Keratinocyte (primary cell): Measurements from ENCODE around the gene ANKS6. TPM values are rescaled to one million over a fixed set of nuclear protein-coding genes. Genes with fewer than 3 reads are reported as not detected.

ENCODE experiments used
- DNase-seq: peaks from one replicate; pipeline ENCODE4 v3.0.0-alpha.2; 2011; ENCODE audit warnings: low read depth, missing footprints, low spot score
- FAIRE-seq: peaks from 2 replicates; lab custom pipeline; 2011; peaks lifted over from hg19 to GRCh38; lab: Jason Lieb, UNC
- H2AFZ ChIP-seq: 2 replicates; pipeline ENCODE4 v1.6.0; 2012; ENCODE audit warnings: low read length, control low read depth, inconsistent platforms; ENCODE audit not compliant: control insufficient read depth
- H3K27ac ChIP-seq: 2 replicates; pipeline ENCODE4 v1.5.1; 2011; ENCODE audit warnings: low read length; ENCODE audit not compliant: control insufficient read depth, insufficient read depth
- H3K27me3 ChIP-seq: 3 replicates; pipeline ENCODE4 v1.6.0; 2011; ENCODE audit warnings: low read length; ENCODE audit not compliant: control insufficient read depth, insufficient read depth; ENCODE audit errors: extremely low read depth
- H3K36me3 ChIP-seq, 2 experiments: 2 replicates in 1 of 2; 3 replicates in 1 of 2; pipeline ENCODE4 v1.5.1; 2011; ENCODE audit warnings: low read length in 2 of 2, mild to moderate bottlenecking in 1 of 2; ENCODE audit not compliant: control insufficient read depth in 2 of 2, insufficient read depth in 2 of 2; ENCODE audit errors: extremely low read depth in 1 of 2
- H3K4me1 ChIP-seq: 3 replicates; pipeline ENCODE4 v1.5.1; 2011; ENCODE audit warnings: low read length; ENCODE audit not compliant: control insufficient read depth, insufficient read depth; ENCODE audit errors: extremely low read depth
- H3K4me2 ChIP-seq: 3 replicates; pipeline ENCODE4 v1.6.0; 2011; ENCODE audit warnings: low read depth, low read length; ENCODE audit not compliant: control insufficient read depth, insufficient read depth; ENCODE audit errors: extremely low read depth
- H3K4me3 ChIP-seq, 3 experiments: fragments of 200-600 bp in 1 of 3; sonication (generic) in 1 of 3; 2 replicates in 2 of 3; 3 replicates in 1 of 3; pipeline ENCODE4 v1.5.1; 2011 to 2016; ENCODE audit warnings: low read length in 3 of 3, mild to moderate bottlenecking in 3 of 3, control low read depth in 2 of 3, inconsistent platforms in 1 of 3, low read depth in 1 of 3, mixed read lengths in 1 of 3, mixed run types in 1 of 3, moderate library complexity in 1 of 3; ENCODE audit not compliant: control insufficient read depth in 2 of 3, insufficient read depth in 2 of 3; ENCODE audit errors: extremely low read depth in 1 of 3
- H3K79me2 ChIP-seq: 2 replicates; pipeline ENCODE4 v1.6.0; 2012; ENCODE audit warnings: low read length; ENCODE audit not compliant: control insufficient read depth, insufficient read depth
- H3K9ac ChIP-seq: 3 replicates; pipeline ENCODE4 v1.6.0; 2011; ENCODE audit warnings: low read length; ENCODE audit not compliant: control insufficient read depth, insufficient read depth; ENCODE audit errors: extremely low read depth
- H3K9me1 ChIP-seq: 3 replicates; pipeline ENCODE4 v1.6.0; 2011; ENCODE audit warnings: low read length; ENCODE audit not compliant: control insufficient read depth, insufficient read depth; ENCODE audit errors: extremely low read depth
- H3K9me3 ChIP-seq: 2 replicates; pipeline ENCODE4 v1.5.1; 2012; ENCODE audit warnings: low read depth, low read length; ENCODE audit not compliant: control insufficient read depth
- H4K20me1 ChIP-seq: 3 replicates; pipeline ENCODE4 v1.6.0; 2011; ENCODE audit warnings: low read length; ENCODE audit not compliant: control insufficient read depth, insufficient read depth; ENCODE audit errors: extremely low read depth
- EZH2 ChIP-seq: IDR thresholded peaks from one replicate; pipeline ENCODE4 v1.6.1; 2012; ENCODE audit warnings: inconsistent platforms, mild to moderate bottlenecking, low read length, moderate library complexity
- dilution Hi-C: fragments of 300-500 bp; cut with MboI; formaldehyde crosslinking; loops from one replicate; pipeline ENCODE4 v1.7.0; 2020; ENCODE audit warnings: low sequenced_read_pairs; ENCODE audit not compliant: extremely low pct_ligation_motif_present
- polyA plus RNA-seq, 5 experiments: library from polyadenylated mRNA; depleted of rRNA in 3 of 5; stranded (reverse) in 3 of 5; stranded (forward) in 1 of 5; unstranded in 1 of 5; fragments of >200 nt; gene quantifications; 1 replicate in 1 of 5; 2 replicates in 3 of 5; 3 replicates in 1 of 5; pipeline versions ENCODE4 v1.2.1 to v1.2.3, GENCODE V29; 2011 to 2012; ENCODE audit warnings: missing spikeins in 2 of 5, low read depth in 1 of 5, low replicate concordance in 1 of 5
- TF ChIP-seq, protein P1 (sequence below), 3 experiments: IDR thresholded peaks in 1 of 3; conservative IDR thresholded peaks in 1 of 3; optimal IDR thresholded peaks in 1 of 3; 2 replicates in 2 of 3; 3 replicates in 1 of 3; pipeline versions ENCODE3 to v1.5.1; 2011; ENCODE audit warnings: low read length in 3 of 3, mild to moderate bottlenecking in 3 of 3, moderate library complexity in 2 of 3, control low read depth in 1 of 3, inconsistent platforms in 1 of 3; ENCODE audit not compliant: insufficient read depth in 2 of 3; ENCODE audit errors: extremely low read depth in 1 of 3

ANKS6 gene
- polyA plus RNA-seq, 1 donor (not counting 4 experiments of a cell fraction or from before 2014, with no cell fraction given): 13.5 TPM

DNA sequence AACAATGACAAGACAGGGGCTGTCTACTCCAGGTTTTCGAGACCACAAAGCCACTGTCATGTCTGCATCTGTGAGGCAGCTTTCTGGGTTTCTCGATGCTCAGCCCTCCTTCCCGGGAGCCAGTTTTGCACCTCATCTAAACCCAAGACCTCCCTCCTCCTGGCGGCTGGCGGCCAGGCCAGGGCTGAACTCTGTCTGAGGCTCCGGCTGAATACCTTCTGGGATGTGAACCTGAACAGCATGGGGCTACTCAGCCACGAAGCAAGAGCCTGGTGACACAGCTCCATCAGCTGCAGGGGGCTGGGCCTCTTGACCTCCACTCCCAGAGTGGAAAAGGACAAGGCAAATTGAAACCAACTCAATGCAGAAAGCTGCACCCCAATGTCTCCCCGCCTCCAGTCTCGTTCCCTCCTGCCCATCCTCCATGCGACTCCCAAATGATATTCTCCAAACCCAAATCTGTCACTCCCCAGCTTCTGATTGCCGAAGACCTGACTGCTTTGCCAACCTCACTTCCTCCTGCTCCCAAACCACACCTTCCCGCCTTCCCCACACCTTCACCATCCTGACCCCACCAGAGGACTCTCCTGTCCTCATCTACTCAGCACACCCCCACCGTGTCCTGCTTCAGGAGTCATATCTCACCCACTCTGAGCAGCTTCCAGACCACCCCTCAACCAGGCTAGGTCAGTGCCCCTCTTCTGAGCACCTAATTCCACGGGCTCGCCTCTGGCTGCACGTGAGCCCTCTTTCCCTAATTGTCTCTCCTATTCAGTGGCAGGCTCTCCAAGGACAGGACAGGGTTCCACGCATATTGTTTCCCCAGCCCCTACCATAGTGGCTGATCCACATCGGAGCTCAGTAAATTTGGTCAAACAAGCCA lies 4.5 kb downstream of the ANKS6 start:
- Histone ChIP-seq H3K27ac (no peak overlapping the region), H3K4me3 (no peak overlapping the region), H3K9me3 (no peaks in the 10 kb centered on the region), H2AFZ (no peak overlapping the region), H3K9ac (peak overlapping the region; percentile 33), H4K20me1 (no peaks in the 10 kb centered on the region), H3K27me3 (no peaks in the 10 kb centered on the region), H3K9me1 (no peaks in the 10 kb centered on the region), H3K4me2 (peak overlapping the region; percentile 44), H3K79me2 (peaks cover 26% of the 10 kb centered on the region), H3K4me1 (peaks cover 38% of the 10 kb centered on the region), H3K36me3 (peaks cover 1 to 14% of the 10 kb centered on the region in 2 experiments)
- dilution Hi-C loops: no loop called here
- DNase-seq (no peak), FAIRE-seq (no peak)
- TF ChIP-seq, protein P1, sequence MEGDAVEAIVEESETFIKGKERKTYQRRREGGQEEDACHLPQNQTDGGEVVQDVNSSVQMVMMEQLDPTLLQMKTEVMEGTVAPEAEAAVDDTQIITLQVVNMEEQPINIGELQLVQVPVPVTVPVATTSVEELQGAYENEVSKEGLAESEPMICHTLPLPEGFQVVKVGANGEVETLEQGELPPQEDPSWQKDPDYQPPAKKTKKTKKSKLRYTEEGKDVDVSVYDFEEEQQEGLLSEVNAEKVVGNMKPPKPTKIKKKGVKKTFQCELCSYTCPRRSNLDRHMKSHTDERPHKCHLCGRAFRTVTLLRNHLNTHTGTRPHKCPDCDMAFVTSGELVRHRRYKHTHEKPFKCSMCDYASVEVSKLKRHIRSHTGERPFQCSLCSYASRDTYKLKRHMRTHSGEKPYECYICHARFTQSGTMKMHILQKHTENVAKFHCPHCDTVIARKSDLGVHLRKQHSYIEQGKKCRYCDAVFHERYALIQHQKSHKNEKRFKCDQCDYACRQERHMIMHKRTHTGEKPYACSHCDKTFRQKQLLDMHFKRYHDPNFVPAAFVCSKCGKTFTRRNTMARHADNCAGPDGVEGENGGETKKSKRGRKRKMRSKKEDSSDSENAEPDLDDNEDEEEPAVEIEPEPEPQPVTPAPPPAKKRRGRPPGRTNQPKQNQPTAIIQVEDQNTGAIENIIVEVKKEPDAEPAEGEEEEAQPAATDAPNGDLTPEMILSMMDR (optimal IDR thresholded peaks at IDR 0.05 in 1 of 3, IDR thresholded peaks at IDR 0.05 in 1 of 3, conservative IDR thresholded peaks at IDR 0.05 in 1 of 3; ENCODE audit: extremely low read depth in 1 of 3, insufficient read depth in 2 of 3, low read length in 3 of 3): no peak
- no peak for TF ChIP-seq EZH2

GRCh38 chr9:98790842-98791607 lies 5.3 kb downstream of the ANKS6 start:
- H3K9ac ChIP-seq: peak overlapping the region; percentile 46
- H3K36me3 ChIP-seq: peaks cover 1 to 14% of the 10 kb centered on the region in 2 experiments
- peak; percentile 96 for FAIRE-seq
- peak overlapping the region; percentile 67 for H3K4me2 ChIP-seq
- peaks cover 38% of the 10 kb centered on the region for H3K4me1 ChIP-seq
- H3K9me1 ChIP-seq: no peaks in the 10 kb centered on the region
- H2AFZ ChIP-seq: no peak overlapping the region
- peak overlapping the region; percentile 77 for H3K27ac ChIP-seq
- H4K20me1 ChIP-seq: no peaks in the 10 kb centered on the region
- no peak overlapping the region for H3K4me3 ChIP-seq
- no peaks in the 10 kb centered on the region for H3K27me3 ChIP-seq
- H3K9me3 ChIP-seq: no peaks in the 10 kb centered on the region
- TF ChIP-seq EZH2: no peak
- TF ChIP-seq, protein P1 (optimal IDR thresholded peaks at IDR 0.05 in 1 of 3, IDR thresholded peaks at IDR 0.05 in 1 of 3, conservative IDR thresholded peaks at IDR 0.05 in 1 of 3; ENCODE audit: extremely low read depth in 1 of 3, insufficient read depth in 2 of 3, low read length in 3 of 3): peak; percentile 97 to 99 (median 98)
- dilution Hi-C loops: no loop called here
- peaks cover 26% of the 10 kb centered on the region for H3K79me2 ChIP-seq
- DNase-seq: peak; percentile 90
